ENCODE measurements around the gene CCDC185. TPM values are rescaled to one million over a fixed set of nuclear protein-coding genes. Genes with fewer than 3 reads are reported as not detected.

Gene CCDC185
- total and polyA plus RNA-seq, 2 of the 13 experiments (the other 11 are each of a cell fraction or from before 2014, with no cell fraction given) = not detected

DNA sequence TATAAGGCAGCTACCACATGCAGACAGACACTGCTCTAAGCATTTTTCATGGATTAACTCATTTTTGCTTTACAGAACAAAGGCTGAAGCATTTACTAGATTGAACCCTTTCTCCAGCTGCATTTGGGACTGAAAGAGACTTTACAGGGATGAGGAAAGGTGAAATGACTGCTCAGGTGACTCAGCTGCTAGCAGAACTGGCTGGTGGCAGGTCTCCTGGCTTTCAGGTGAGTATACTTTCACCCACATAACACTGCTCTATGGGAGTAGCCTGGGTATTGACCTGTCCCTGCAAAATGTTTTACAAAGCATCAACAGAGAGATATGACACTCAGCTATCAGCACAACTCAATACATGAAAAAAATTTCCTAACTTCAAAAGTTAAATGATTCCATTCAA, 2.6 kb upstream of the CCDC185 start:
- Histone ChIP-seq H4K20me1 (ENCODE audit: insufficient read depth, low read length) (no peaks in the 10 kb centered on the region), H3K4me3 (replicated peaks in 1 of 3; ENCODE audit: insufficient read depth in 1 of 3, low read depth in 2 of 3, low read length in 3 of 3) (no peak overlapping the region), H3K4me1 (ENCODE audit: insufficient read depth, low read length) (no peaks in the 10 kb centered on the region), H3K27ac (ENCODE audit: extremely low read length, insufficient read depth, low read length) (no peak overlapping the region), H3K4me2 (ENCODE audit: low read depth, low read length) (no peak overlapping the region), H3K9me3 (ENCODE audit: low read length) (no peaks in the 10 kb centered on the region), H3K36me3 (replicated peaks in 1 of 2; ENCODE audit: control insufficient read depth in 1 of 2, insufficient read depth in 2 of 2, low read length in 2 of 2) (no peaks in the 10 kb centered on the region), H3K79me2 (ENCODE audit: insufficient read depth, low read length) (no peaks in the 10 kb centered on the region), H3K27me3 (ENCODE audit: control insufficient read depth in 1 of 2, insufficient read depth in 2 of 2, low read length in 2 of 2) (peaks cover 1 to 8% of the 10 kb centered on the region in 2 experiments; a peak in 3 of 5 replicates), H3K9ac (ENCODE audit: insufficient read depth, low read depth, low read length) (no peak overlapping the region), H2AFZ (ENCODE audit: low read length) (no peak overlapping the region)
- DNase-seq (ENCODE audit: low spot score) (no peak), FAIRE-seq (no peak), ATAC-seq (no peak)
- TF ChIP-seq, protein P1, sequence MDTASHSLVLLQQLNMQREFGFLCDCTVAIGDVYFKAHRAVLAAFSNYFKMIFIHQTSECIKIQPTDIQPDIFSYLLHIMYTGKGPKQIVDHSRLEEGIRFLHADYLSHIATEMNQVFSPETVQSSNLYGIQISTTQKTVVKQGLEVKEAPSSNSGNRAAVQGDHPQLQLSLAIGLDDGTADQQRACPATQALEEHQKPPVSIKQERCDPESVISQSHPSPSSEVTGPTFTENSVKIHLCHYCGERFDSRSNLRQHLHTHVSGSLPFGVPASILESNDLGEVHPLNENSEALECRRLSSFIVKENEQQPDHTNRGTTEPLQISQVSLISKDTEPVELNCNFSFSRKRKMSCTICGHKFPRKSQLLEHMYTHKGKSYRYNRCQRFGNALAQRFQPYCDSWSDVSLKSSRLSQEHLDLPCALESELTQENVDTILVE (CRISPR knock-in tag; IDR thresholded peaks at IDR 0.05) = no peak
- TF ChIP-seq, protein P2, sequence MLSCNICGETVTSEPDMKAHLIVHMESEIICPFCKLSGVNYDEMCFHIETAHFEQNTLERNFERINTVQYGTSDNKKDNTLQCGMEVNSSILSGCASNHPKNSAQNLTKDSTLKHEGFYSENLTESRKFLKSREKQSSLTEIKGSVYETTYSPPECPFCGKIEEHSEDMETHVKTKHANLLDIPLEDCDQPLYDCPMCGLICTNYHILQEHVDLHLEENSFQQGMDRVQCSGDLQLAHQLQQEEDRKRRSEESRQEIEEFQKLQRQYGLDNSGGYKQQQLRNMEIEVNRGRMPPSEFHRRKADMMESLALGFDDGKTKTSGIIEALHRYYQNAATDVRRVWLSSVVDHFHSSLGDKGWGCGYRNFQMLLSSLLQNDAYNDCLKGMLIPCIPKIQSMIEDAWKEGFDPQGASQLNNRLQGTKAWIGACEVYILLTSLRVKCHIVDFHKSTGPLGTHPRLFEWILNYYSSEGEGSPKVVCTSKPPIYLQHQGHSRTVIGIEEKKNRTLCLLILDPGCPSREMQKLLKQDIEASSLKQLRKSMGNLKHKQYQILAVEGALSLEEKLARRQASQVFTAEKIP (CRISPR knock-in tag; IDR thresholded peaks at IDR 0.05; ENCODE audit: borderline replicate concordance) = no peak
- TF ChIP-seq ZNF674 (CRISPR knock-in tag; IDR thresholded peaks at IDR 0.05; ENCODE audit: low read depth) (no peak), GTF2F1 (IDR thresholded peaks at IDR 0.05; ENCODE audit: low read length) (no peak), ZNF646 (CRISPR knock-in tag; IDR thresholded peaks at IDR 0.05) (no peak), EEA1 (CRISPR knock-in tag; IDR thresholded peaks at IDR 0.05; ENCODE audit: borderline replicate concordance) (no peak), ZNF260 (CRISPR knock-in tag; IDR thresholded peaks at IDR 0.05; ENCODE audit: borderline replicate concordance, low read depth) (no peak), NFATC3 (CRISPR knock-in tag; IDR thresholded peaks at IDR 0.05) (no peak)
- ChIA-PET CTCF (ENCODE audit: low intra/inter-chr PET ratio, low total read pairs) (no interaction called here), POLR2A (no interaction called here)
- BruUV-seq (replicated peaks) = no TSS peak
- in situ Hi-C loops (cut with HindIII; ENCODE audit: extremely low pct_ligation_motif_present, low pct_unique_long_range_greater_than_20kb) = no loop called here
- intact Hi-C loops (cut with micrococcal nuclease; ENCODE audit: unreplicated experiment) = no loop called here

Data from HepG2 (cell line).